ENCODE measurements around the gene GRIK3.

GRIK3 gene

DNA sequence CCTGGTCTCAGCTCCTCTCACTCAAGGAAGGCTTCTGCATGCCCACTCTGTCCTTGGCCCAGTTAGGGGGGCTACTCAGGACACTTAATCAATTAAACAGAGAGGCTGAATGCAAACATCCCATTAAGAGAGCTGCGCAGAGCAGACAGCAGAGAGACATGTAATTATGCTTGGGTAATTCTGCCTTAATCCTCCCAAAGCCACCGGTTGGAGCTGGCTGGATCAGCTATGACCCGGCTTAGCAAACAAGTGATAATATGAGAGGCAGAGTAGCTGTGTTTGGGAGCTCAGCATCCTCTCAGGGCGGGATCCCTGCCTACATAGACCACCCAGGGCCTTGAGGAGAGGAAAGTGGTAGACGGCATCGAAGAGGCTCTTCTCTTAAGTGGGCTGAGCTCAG lies 183.2 kb downstream of the GRIK3 start:
- no peak overlapping the region for H3K4me3 ChIP-seq (replicated peaks; ENCODE audit: low read depth, low read length)
- no peak for DNase-seq (ENCODE audit: extremely low read depth, low read depth)
- TF ChIP-seq, protein P1, sequence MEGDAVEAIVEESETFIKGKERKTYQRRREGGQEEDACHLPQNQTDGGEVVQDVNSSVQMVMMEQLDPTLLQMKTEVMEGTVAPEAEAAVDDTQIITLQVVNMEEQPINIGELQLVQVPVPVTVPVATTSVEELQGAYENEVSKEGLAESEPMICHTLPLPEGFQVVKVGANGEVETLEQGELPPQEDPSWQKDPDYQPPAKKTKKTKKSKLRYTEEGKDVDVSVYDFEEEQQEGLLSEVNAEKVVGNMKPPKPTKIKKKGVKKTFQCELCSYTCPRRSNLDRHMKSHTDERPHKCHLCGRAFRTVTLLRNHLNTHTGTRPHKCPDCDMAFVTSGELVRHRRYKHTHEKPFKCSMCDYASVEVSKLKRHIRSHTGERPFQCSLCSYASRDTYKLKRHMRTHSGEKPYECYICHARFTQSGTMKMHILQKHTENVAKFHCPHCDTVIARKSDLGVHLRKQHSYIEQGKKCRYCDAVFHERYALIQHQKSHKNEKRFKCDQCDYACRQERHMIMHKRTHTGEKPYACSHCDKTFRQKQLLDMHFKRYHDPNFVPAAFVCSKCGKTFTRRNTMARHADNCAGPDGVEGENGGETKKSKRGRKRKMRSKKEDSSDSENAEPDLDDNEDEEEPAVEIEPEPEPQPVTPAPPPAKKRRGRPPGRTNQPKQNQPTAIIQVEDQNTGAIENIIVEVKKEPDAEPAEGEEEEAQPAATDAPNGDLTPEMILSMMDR (IDR thresholded peaks at IDR 0.05; ENCODE audit: low read depth, low read length, missing control alignments): no peak

DNA sequence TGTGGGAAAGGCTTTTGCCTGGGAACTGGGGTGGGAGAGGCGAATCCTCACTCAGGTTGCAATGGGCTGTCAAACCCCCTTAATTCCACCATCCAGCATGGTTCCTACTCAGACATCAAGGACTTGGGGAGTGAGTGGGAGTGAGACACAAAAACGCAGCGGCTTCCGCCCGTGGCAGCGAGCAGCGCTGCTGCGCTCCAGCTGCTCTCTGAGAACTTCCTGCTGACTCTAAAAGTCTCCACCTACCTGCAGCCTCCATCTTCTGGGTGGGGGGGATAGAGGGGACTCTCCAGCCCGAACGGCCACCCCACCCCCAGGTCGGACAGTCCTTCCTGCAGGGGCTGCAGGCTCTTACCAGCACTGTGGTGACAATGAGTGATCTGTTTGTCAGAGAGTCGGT lies 184.4 kb downstream of the GRIK3 start:
- DNase-seq (ENCODE audit: extremely low read depth, low read depth): no peak
- TF ChIP-seq, protein P1 (IDR thresholded peaks at IDR 0.05; ENCODE audit: low read depth, low read length, missing control alignments): no peak
- H3K4me3 ChIP-seq (replicated peaks; ENCODE audit: low read depth, low read length): no peak overlapping the region

DNA sequence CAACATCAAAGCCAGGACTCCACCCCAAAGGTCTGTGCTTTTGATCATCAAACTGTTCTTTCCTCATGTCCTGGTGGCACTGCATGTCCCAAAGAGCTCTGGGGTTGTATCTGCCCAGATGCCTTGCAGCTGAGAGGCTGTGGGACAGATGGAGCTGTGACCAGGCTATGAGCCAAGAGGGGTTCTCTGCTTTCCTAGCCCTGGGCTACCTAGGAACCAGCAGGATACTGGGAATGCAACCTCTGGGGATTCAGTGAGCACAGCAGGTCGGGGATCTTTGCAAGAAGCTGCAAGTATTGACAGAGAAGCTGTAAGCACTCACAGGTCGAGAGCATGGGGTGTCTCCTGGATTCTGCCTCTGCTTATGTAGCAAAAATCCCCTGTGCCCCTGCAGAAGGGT lies 186.6 kb downstream of the GRIK3 start:
- TF ChIP-seq, protein P1 (IDR thresholded peaks at IDR 0.05; ENCODE audit: low read depth, low read length, missing control alignments): no peak
- no peak overlapping the region for H3K4me3 ChIP-seq (replicated peaks; ENCODE audit: low read depth, low read length)
- no peak for DNase-seq (ENCODE audit: extremely low read depth, low read depth)

DNA sequence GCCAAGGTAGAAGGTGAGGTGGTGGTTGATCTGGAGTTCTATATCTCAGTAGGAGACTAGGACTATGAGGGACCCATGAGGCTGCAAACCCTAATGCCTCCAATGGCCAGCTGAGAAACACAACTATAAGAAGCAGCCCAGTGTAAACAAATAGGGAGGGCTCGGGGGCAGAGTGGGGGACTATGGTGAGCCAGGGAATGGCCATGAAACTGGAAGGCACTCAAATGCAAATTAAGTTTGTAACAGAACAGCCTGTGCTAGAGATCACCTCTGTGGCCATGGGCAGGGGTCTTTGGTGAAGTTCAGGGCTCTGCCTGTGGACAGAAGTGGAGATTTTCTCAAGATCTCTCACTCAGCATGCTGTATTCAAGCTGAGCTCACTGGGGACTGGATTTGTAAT lies 187.1 kb downstream of the GRIK3 start:
- TF ChIP-seq, protein P1 (IDR thresholded peaks at IDR 0.05; ENCODE audit: low read depth, low read length, missing control alignments): no peak
- H3K4me3 ChIP-seq (replicated peaks; ENCODE audit: low read depth, low read length): no peak overlapping the region
- DNase-seq (ENCODE audit: extremely low read depth, low read depth): no peak

DNA sequence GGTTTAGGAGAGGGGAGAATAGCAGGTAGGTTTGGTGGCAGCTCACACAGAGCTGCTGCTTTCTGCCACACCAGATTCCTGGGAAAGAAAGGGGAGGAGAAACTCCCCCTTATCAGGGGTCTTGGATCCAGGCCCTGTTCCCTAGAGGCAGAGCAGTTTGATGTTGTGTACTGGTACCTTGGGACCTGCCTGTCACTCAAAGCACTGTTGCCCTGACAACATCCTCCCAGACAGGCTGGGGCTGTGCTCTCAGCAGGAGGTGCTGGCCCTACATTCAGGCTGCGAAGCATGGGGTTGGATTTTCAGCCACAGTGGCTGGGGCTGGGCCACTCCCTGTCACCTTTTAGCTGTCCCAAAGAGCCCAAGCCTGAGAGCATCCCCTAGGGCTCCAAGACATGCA lies 188.0 kb downstream of the GRIK3 start:
- no peak for DNase-seq (ENCODE audit: extremely low read depth, low read depth)
- no peak overlapping the region for H3K4me3 ChIP-seq (replicated peaks; ENCODE audit: low read depth, low read length)
- TF ChIP-seq, protein P1 (IDR thresholded peaks at IDR 0.05; ENCODE audit: low read depth, low read length, missing control alignments): no peak

DNA sequence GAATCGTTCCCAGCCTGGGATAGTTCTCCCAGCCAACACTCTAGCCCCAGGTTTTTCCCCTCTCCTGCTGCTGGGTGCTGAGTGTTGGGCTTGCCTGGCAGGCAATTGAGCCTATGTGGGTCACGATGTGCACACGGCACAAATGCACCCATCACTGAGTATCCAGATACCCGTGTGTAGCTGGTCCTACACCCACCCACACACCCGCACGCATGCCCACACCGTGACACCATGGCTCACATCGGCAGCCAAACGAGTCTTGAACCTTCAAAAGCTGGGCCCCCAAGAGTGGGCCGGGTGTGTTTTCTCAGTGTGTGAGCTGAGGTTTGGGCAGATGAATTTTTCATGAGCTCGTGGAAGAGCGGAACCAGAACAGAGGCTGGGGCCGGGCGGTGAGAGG lies 188.5 kb downstream of the GRIK3 start:
- H3K4me3 ChIP-seq (replicated peaks; ENCODE audit: low read depth, low read length): no peak overlapping the region
- TF ChIP-seq, protein P1 (IDR thresholded peaks at IDR 0.05; ENCODE audit: low read depth, low read length, missing control alignments): no peak
- DNase-seq (ENCODE audit: extremely low read depth, low read depth): no peak

DNA sequence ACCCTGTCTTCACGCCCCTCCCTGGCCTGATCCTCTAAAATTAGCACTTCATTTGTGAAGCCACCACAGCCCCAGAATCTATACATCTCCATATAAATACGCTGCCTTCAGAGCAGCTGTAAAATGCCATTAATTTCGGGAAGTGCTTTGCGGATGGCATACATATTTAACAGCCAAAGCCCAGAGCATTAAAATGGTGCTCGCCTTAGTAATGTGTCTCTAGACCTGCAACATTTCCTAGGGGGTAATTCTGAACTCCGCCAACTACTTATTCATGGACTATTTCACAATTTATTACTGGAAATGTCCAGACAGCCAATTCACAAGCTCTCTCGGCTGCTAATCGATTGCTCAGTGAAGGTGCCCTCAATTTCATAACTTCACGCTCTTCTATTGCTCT lies 189.4 kb downstream of the GRIK3 start:
- H3K4me3 ChIP-seq (replicated peaks; ENCODE audit: low read depth, low read length): no peak overlapping the region
- TF ChIP-seq, protein P1 (IDR thresholded peaks at IDR 0.05; ENCODE audit: low read depth, low read length, missing control alignments): no peak
- no peak for DNase-seq (ENCODE audit: extremely low read depth, low read depth)
